Measurements from ENCODE around the gene ERVW-1.
"Not testable (repeated sequence)": the region's sequence is repeated elsewhere in the genome, so short reads cannot be mapped to it uniquely, and the experiment has no call there.

DNA sequence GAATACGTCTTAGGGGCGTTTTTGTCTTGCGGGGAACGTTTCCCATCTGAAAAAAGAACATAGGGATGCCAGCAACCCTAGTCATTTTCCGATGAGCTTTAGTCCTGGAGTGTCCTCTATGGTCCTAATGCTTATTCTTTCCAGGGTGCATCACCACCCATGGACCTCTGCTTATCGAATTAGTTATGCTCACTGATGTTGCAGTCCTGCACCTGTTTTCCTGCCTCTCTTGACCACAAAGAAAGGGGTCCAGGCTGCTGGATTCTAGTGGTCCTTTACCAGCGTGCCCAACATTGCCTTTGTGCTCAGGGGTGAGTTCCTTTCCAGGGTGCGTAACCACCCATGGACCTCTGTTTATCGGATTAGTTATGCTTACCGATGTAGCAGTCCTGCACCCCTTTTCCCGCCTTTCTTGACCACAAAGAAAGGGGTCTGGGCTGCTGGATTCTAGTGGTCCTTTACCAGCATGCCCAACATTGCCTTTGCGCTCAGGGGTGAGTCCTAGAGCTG lies 2.4 kb downstream of the ERVW-1 start:
- not testable (repeated sequence) for TF ChIP-seq EZH2 (optimal IDR thresholded peaks at IDR 0.05; ENCODE audit: low read depth, low read length); CTCF (IDR thresholded peaks at IDR 0.05; ENCODE audit: low read length)
